ENCODE results near the gene NMRK2. TPM values are rescaled to one million over a fixed set of nuclear protein-coding genes. Genes with fewer than 3 reads are reported as not detected.

The NMRK2 gene
- polyA plus RNA-seq, 2 of the 4 experiments (the other 2 are of a cell fraction) = not detected

DNA sequence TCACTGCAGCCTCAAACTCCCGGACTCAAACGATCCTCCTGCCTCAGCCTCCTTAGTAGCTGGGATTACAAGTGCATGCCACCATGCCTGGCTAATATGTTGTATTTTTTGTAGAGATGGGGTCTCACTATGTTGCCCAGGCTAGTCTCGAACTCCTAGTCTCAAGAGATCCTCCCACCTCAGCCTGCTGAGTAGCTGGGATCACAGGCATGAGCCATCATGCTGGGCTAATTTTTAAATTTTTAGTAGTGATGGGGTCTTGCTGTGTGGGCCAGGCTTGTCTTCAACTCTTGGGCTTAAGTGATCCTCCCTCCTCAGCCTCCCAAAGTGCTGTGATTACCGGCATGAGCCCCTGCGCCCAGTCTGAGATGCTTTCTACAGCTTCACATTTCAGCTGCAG, 37.1 kb upstream of the NMRK2 start:
- POLR2A ChIA-PET = no interaction called here
- TF ChIP-seq RNF2 (IDR thresholded peaks at IDR 0.05; ENCODE audit: borderline replicate concordance, low read depth) = no peak
- no peak for TF ChIP-seq JUNB (IDR thresholded peaks at IDR 0.05)
- TF ChIP-seq, protein P1, sequence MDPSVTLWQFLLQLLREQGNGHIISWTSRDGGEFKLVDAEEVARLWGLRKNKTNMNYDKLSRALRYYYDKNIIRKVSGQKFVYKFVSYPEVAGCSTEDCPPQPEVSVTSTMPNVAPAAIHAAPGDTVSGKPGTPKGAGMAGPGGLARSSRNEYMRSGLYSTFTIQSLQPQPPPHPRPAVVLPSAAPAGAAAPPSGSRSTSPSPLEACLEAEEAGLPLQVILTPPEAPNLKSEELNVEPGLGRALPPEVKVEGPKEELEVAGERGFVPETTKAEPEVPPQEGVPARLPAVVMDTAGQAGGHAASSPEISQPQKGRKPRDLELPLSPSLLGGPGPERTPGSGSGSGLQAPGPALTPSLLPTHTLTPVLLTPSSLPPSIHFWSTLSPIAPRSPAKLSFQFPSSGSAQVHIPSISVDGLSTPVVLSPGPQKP (IDR thresholded peaks at IDR 0.05; ENCODE audit: low read depth, low read length) = no peak
- TF ChIP-seq EHF (CRISPR knock-in tag; IDR thresholded peaks at IDR 0.05) = no peak
- TF ChIP-seq GATA3 (IDR thresholded peaks at IDR 0.05; ENCODE audit: borderline replicate concordance) = no peak
- no peak for TF ChIP-seq NPAS2 (CRISPR knock-in tag; IDR thresholded peaks at IDR 0.05; ENCODE audit: borderline replicate concordance)
- TF ChIP-seq MYC (IDR thresholded peaks at IDR 0.05; ENCODE audit: borderline replicate concordance, low read length) = no peak
- no peak for TF ChIP-seq FOSL2 (IDR thresholded peaks at IDR 0.05)
- TF ChIP-seq FOSL2 (CRISPR knock-in tag; IDR thresholded peaks at IDR 0.05) = no peak
- TF ChIP-seq CEBPB (IDR thresholded peaks at IDR 0.05) = no peak
- TF ChIP-seq RAD21 (conservative IDR thresholded peaks at IDR 0.05 in 1 of 2, IDR thresholded peaks at IDR 0.05 in 1 of 2) = no peak
- TF ChIP-seq POLR2A (IDR thresholded peaks at IDR 0.05; ENCODE audit: low read length) = no peak
- Histone ChIP-seq H3K27ac (no peak overlapping the region), H3K4me1 (no peaks in the 10 kb centered on the region), H3K4me3 (no peak overlapping the region), H3K9me3 (peaks cover 7% of the 10 kb centered on the region; the same call in 1 of the 3 replicates), H3K4me2 (no peak overlapping the region)
- 36% methylated on average over 5 of the region's 5 CpGs for WGBS (ENCODE audit: missing lambda C conversion rate)
- ATAC-seq (no peak), FAIRE-seq (no peak), DNase-seq (ENCODE audit: low read depth in 1 of 2, low spot score in 1 of 2) (no peak)
- CTCF ChIA-PET = interaction anchor here (2.2 kb wide), 1 partner anchor 74 kb away, joined by 8 read pairs; no protein-coding TSS in a partner anchor

DNA sequence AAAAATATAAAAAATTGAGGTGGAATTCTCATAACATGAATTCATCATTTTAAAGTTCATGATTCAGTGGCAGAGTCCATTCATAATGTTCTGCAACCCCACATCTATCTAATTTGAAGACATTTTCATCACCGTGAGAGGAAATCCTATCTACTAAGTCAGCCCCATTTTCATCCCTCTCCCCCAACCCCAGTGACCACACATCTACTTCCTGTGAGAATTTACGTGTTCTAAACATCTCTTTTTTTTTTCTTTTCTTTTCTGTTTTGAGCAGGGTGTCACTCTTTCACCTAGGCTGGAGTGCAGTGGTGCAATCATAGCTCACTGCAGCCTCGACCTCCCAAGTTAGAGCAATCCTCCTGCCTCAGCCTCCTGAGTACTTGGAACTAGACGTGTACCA, 34.9 kb upstream of the NMRK2 start:
- FAIRE-seq (no peak), ATAC-seq (no peak), DNase-seq (ENCODE audit: low read depth in 1 of 2, low spot score in 1 of 2) (no peak)
- ChIA-PET CTCF (no interaction called here), POLR2A (no interaction called here)
- H3K9me3 ChIP-seq = peaks cover 7% of the 10 kb centered on the region; the same call in 1 of the 3 replicates
- H3K4me3 ChIP-seq = no peak overlapping the region
- no peak overlapping the region for H3K27ac ChIP-seq
- 51% methylated on average over 4 of the region's 4 CpGs for WGBS (ENCODE audit: missing lambda C conversion rate)
- TF ChIP-seq, protein P2, sequence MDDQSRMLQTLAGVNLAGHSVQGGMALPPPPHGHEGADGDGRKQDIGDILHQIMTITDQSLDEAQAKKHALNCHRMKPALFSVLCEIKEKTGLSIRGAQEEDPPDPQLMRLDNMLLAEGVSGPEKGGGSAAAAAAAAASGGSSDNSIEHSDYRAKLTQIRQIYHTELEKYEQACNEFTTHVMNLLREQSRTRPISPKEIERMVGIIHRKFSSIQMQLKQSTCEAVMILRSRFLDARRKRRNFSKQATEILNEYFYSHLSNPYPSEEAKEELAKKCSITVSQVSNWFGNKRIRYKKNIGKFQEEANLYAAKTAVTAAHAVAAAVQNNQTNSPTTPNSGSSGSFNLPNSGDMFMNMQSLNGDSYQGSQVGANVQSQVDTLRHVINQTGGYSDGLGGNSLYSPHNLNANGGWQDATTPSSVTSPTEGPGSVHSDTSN (IDR thresholded peaks at IDR 0.05) = no peak
- TF ChIP-seq RNF2 (IDR thresholded peaks at IDR 0.05; ENCODE audit: borderline replicate concordance, low read depth) = no peak
- no peak for TF ChIP-seq TFCP2L1 (CRISPR knock-in tag; IDR thresholded peaks at IDR 0.05)
- TF ChIP-seq KDM1A (IDR thresholded peaks at IDR 0.05; ENCODE audit: low read depth) = no peak
- TF ChIP-seq RCOR1 (IDR thresholded peaks at IDR 0.05; ENCODE audit: low read depth, low read length) = no peak
- TF ChIP-seq KDM5A (IDR thresholded peaks at IDR 0.05) = no peak
- TF ChIP-seq, protein P3, sequence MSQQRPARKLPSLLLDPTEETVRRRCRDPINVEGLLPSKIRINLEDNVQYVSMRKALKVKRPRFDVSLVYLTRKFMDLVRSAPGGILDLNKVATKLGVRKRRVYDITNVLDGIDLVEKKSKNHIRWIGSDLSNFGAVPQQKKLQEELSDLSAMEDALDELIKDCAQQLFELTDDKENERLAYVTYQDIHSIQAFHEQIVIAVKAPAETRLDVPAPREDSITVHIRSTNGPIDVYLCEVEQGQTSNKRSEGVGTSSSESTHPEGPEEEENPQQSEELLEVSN (IDR thresholded peaks at IDR 0.05; ENCODE audit: borderline replicate concordance, low read depth) = no peak
- TF ChIP-seq JUN (IDR thresholded peaks at IDR 0.05) = no peak
- TF ChIP-seq ZSCAN20 (CRISPR knock-in tag; IDR thresholded peaks at IDR 0.05) = no peak
- H3K4me1 ChIP-seq = no peaks in the 10 kb centered on the region
- H3K4me2 ChIP-seq = no peak overlapping the region

DNA sequence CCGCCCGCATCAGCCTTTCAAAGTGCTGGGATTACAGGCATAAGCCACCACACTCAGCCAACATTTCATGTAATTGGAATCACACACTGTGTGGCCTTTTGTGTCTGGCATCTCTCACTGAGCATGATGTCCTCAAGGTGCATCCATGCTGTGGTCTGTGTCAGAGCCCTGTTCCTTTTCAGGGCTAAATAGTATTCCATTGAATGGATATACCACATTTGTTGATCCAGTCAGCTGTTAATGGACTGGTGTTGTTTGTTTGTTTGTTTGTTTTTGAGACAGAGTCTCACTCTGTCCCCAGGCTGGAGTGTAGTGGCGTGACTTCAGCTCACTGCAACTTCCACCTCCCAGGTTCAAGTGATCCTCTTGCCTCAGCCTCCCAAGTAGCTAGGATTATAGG, 34.4 kb upstream of the NMRK2 start:
- ATAC-seq = no peak
- WGBS (ENCODE audit: missing lambda C conversion rate) = 63% methylated on average over 3 of the region's 3 CpGs
- H3K9me3 ChIP-seq = peaks cover 7% of the 10 kb centered on the region; the same call in 1 of the 3 replicates
- POLR2A ChIA-PET = no interaction called here
- H3K27ac ChIP-seq = no peak overlapping the region
- no peak for DNase-seq (ENCODE audit: low read depth in 1 of 2, low spot score in 1 of 2)
- FAIRE-seq = no peak
- H3K4me3 ChIP-seq = no peak overlapping the region
- no peaks in the 10 kb centered on the region for H3K4me1 ChIP-seq
- CTCF ChIA-PET = no interaction called here
- no peak overlapping the region for H3K4me2 ChIP-seq
- no peak for TF ChIP-seq CHD4 (IDR thresholded peaks at IDR 0.05; ENCODE audit: borderline replicate concordance)
- no peak for TF ChIP-seq EHMT2 (IDR thresholded peaks at IDR 0.05; ENCODE audit: low read depth)
- TF ChIP-seq HOXA7 (CRISPR knock-in tag; IDR thresholded peaks at IDR 0.05) = no peak
- no peak for TF ChIP-seq ZFP36 (IDR thresholded peaks at IDR 0.05; ENCODE audit: borderline replicate concordance, partially characterized antibody)
- no peak for TF ChIP-seq SREBF2 (IDR thresholded peaks at IDR 0.05)
- no peak for TF ChIP-seq RCOR1 (IDR thresholded peaks at IDR 0.05; ENCODE audit: low read depth, low read length)
- no peak for TF ChIP-seq NFE2L2 (conservative IDR thresholded peaks at IDR 0.05; ENCODE audit: low read length)
- TF ChIP-seq GATA3 (IDR thresholded peaks at IDR 0.05; ENCODE audit: borderline replicate concordance) = no peak
- TF ChIP-seq MYC (IDR thresholded peaks at IDR 0.05; ENCODE audit: borderline replicate concordance, low read length) = no peak
- TF ChIP-seq FOSL2 (IDR thresholded peaks at IDR 0.05) = no peak
- no peak for TF ChIP-seq FOSL2 (CRISPR knock-in tag; IDR thresholded peaks at IDR 0.05)
- TF ChIP-seq HOXB5 (CRISPR knock-in tag; IDR thresholded peaks at IDR 0.05) = no peak
- TF ChIP-seq, protein P4, sequence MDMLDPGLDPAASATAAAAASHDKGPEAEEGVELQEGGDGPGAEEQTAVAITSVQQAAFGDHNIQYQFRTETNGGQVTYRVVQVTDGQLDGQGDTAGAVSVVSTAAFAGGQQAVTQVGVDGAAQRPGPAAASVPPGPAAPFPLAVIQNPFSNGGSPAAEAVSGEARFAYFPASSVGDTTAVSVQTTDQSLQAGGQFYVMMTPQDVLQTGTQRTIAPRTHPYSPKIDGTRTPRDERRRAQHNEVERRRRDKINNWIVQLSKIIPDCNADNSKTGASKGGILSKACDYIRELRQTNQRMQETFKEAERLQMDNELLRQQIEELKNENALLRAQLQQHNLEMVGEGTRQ (IDR thresholded peaks at IDR 0.05) = no peak
- no peak for TF ChIP-seq KDM5A (IDR thresholded peaks at IDR 0.05)
- TF ChIP-seq PHF8 (IDR thresholded peaks at IDR 0.05; ENCODE audit: borderline replicate concordance, low read depth) = no peak
- TF ChIP-seq, protein P1 (IDR thresholded peaks at IDR 0.05; ENCODE audit: low read depth, low read length) = no peak
- no peak for TF ChIP-seq BHLHE40 (IDR thresholded peaks at IDR 0.05; ENCODE audit: low read depth, low read length)
- TF ChIP-seq TP53 (CRISPR knock-in tag; IDR thresholded peaks at IDR 0.05) = no peak
- TF ChIP-seq HOXB13 (CRISPR knock-in tag; IDR thresholded peaks at IDR 0.05; ENCODE audit: low read depth) = no peak
- TF ChIP-seq EHF (CRISPR knock-in tag; IDR thresholded peaks at IDR 0.05) = no peak
